SH-SY5Y (cell line): ENCODE measurements around the gene CLIC6.

Experiments
- GATA2 ChIP-seq: IDR thresholded peaks from 2 replicates; pipeline ENCODE4 v1.6.1; 2011; ENCODE audit warnings: mild to moderate bottlenecking, low read depth, low read length
- GATA3 ChIP-seq: IDR thresholded peaks from 2 replicates; pipeline ENCODE4 v1.6.1; 2011; ENCODE audit warnings: low read depth, mild to moderate bottlenecking, low read length, moderate library complexity

- no peak for TF ChIP-seq GATA3
- TF ChIP-seq GATA2 = no peak
Measured at GRCh38 chr21:34707876-34708325, 39.1 kb downstream of the CLIC6 start.
